A549 (cell line): ENCODE data around the gene CRACDL. TPM values are rescaled to one million over a fixed set of nuclear protein-coding genes. Genes with fewer than 3 reads are reported as not detected.

Experiments
- ATAC-seq, 2 experiments: fragments of 200-7000 bp in 1 of 2; fragments of >200 bp in 1 of 2; cut with Nextera tagmentation in 1 of 2; cut with Tn5 transposase in 1 of 2; 3 replicates each; pipeline versions ENCODE4 v1.8.0 to v1.9.1; 2018 to 2020; ENCODE audit warnings: mild to moderate bottlenecking in 1 of 2, moderate library complexity in 1 of 2
- CTCF ChIA-PET: fragments of 300-600 bp; sonication (Branson Sonifier 250); formaldehyde crosslinking; extraction: SDS; loops from one replicate; lab custom pipeline; 2021; ENCODE audit warnings: antibody characterized with exemption, inconsistent platforms; lab: Yijun Ruan, JAX
- POLR2A ChIA-PET: fragments of 350-600 bp; formaldehyde crosslinking; extraction: SDS; loops from one replicate; lab custom pipeline; 2021; ENCODE audit warnings: antibody characterized with exemption, inconsistent platforms; lab: Yijun Ruan, JAX
- DNase-seq, 2 experiments: peaks; one replicate each; pipeline versions ENCODE4 v3.0.0 to v3.0.0-alpha.2; 2011 to 2016; ENCODE audit warnings: low read depth in 1 of 2, low spot score in 1 of 2
- FAIRE-seq: peaks from 2 replicates; lab custom pipeline; 2011; peaks lifted over from hg19 to GRCh38; lab: Jason Lieb, UNC
- H3K27ac ChIP-seq, 2 experiments: fragments of >200 bp; sonication (Bioruptor Twin); formaldehyde crosslinking; 3 replicates each; pipeline ENCODE4 v1.5.1; 2016 to 2017
- H3K4me1 ChIP-seq: fragments of >200 bp; sonication (Bioruptor Twin); formaldehyde crosslinking; 3 replicates; pipeline ENCODE4 v1.6.1; 2016
- H3K4me2 ChIP-seq: fragments of >200 bp; sonication (Bioruptor Twin); formaldehyde crosslinking; 3 replicates; pipeline ENCODE4 v1.6.1; 2016
- H3K4me3 ChIP-seq: fragments of >200 bp; sonication (Bioruptor Twin); formaldehyde crosslinking; 3 replicates; pipeline ENCODE4 v1.5.1; 2016
- H3K9me3 ChIP-seq: fragments of >200 bp; sonication (Bioruptor Twin); formaldehyde crosslinking; 3 replicates; pipeline ENCODE4 v1.6.1; 2016
- BCL3 ChIP-seq: fragments of >200 bp; sonication (Bioruptor Twin); formaldehyde crosslinking; IDR thresholded peaks from 3 replicates; pipeline ENCODE4 v1.6.1; 2016
- CBX2 ChIP-seq: fragments of 200-600 bp; sonication (generic); IDR thresholded peaks from 2 replicates; pipeline ENCODE4 v1.6.1; 2016; ENCODE audit warnings: low read depth, mild to moderate bottlenecking, borderline replicate concordance
- CHD4 ChIP-seq: fragments of 200-600 bp; sonication (generic); IDR thresholded peaks from 2 replicates; pipeline ENCODE4 v1.6.1; 2016; ENCODE audit warnings: antibody characterized with exemption, mild to moderate bottlenecking, borderline replicate concordance
- CTCF ChIP-seq: fragments of >200 bp; sonication (Bioruptor Twin); formaldehyde crosslinking; IDR thresholded peaks from 3 replicates; pipeline ENCODE4 v1.5.1; 2016
- ELK1 ChIP-seq: fragments of 150-350 bp; IDR thresholded peaks from 2 replicates; pipeline ENCODE4 v1.6.1; 2014; ENCODE audit warnings: low read depth, mild to moderate bottlenecking, low read length
- EP300 ChIP-seq, 2 experiments: fragments of >200 bp; sonication (Bioruptor Twin); formaldehyde crosslinking; IDR thresholded peaks; 2 replicates in 1 of 2; 3 replicates in 1 of 2; pipeline ENCODE4 v1.6.1; 2016 to 2017
- HOXB5 ChIP-seq: fragments of 250-450 bp; sonication (Bioruptor Pico); IDR thresholded peaks from 2 replicates; pipeline ENCODE4 v1.5.0; 2020; ENCODE audit warnings: mild to moderate bottlenecking, moderate library complexity
- MAFK ChIP-seq: fragments of 450-650 bp; IDR thresholded peaks from 2 replicates; pipeline ENCODE4 v1.6.1; 2014; ENCODE audit not compliant: partially characterized antibody
- NPAS2 ChIP-seq: fragments of 250-450 bp; sonication (Bioruptor Pico); IDR thresholded peaks from 2 replicates; pipeline ENCODE4 v1.8.0; 2022; ENCODE audit warnings: mild to moderate bottlenecking, moderate library complexity, borderline replicate concordance
- NR3C1 ChIP-seq: fragments of >200 bp; sonication (Bioruptor Twin); formaldehyde crosslinking; IDR thresholded peaks from 3 replicates; pipeline ENCODE4 v1.6.1; 2017
- RARB ChIP-seq: fragments of 250-450 bp; sonication (Bioruptor Pico); IDR thresholded peaks from 2 replicates; pipeline ENCODE4 v1.8.0; 2021; ENCODE audit warnings: mild to moderate bottlenecking, moderate library complexity
- RCOR1 ChIP-seq: fragments of 150-350 bp; IDR thresholded peaks from 2 replicates; pipeline ENCODE4 v1.6.1; 2014; ENCODE audit warnings: antibody characterized with exemption, low read length, low read depth
- TFCP2L1 ChIP-seq: fragments of 250-450 bp; sonication (Bioruptor Pico); IDR thresholded peaks from 2 replicates; pipeline ENCODE4 v1.5.0; 2021; ENCODE audit warnings: mild to moderate bottlenecking
- ZFP36 ChIP-seq: fragments of 450-650 bp; IDR thresholded peaks from 2 replicates; pipeline ENCODE4 v1.6.1; 2014; ENCODE audit warnings: borderline replicate concordance; ENCODE audit not compliant: partially characterized antibody
- ZNF302 ChIP-seq: fragments of 250-450 bp; sonication (Bioruptor Pico); IDR thresholded peaks from 2 replicates; pipeline ENCODE4 v1.9.0; 2021; ENCODE audit warnings: inconsistent platforms, mild to moderate bottlenecking, moderate library complexity
- WGBS: methylation state at CpG from one replicate; pipeline ENCODE4 v1.1.6; 2017; ENCODE audit errors: missing lambda C conversion rate; 5-methylcytosine and 5-hydroxymethylcytosine counted together
- polyA plus RNA-seq, 4 experiments: library from polyadenylated mRNA; depleted of rRNA in 3 of 4; stranded (reverse); fragments of >200 nt; fragmentation: RNase III in 1 of 4; extraction: RNeasy Plus Mini Kit Qiagen cat#74134 plus additional on column Dnase treatment in 1 of 4; gene quantifications; 2 replicates in 3 of 4; 3 replicates in 1 of 4; pipeline ENCODE4 v1.2.3, GENCODE V29; 2011 to 2017

Gene CRACDL
- polyA plus RNA-seq, 2 of the 4 experiments (the other 2 are of a cell fraction), result 0.21 to 0.36 TPM

- TF ChIP-seq ELK1 (no peak), CTCF (no peak), CHD4 (no peak), ZFP36 (no peak), HOXB5 (CRISPR knock-in tag) (no peak), CBX2 (no peak), BCL3 (no peak)
- TF ChIP-seq, all 56 proteins: peak for 0
Observed at GRCh38 chr2:98896416-98896815, 39.6 kb downstream of the CRACDL start (continued).

- ChIA-PET POLR2A (no interaction called here), CTCF (interaction anchor here (0.6 kb wide), 1 partner anchor 26 kb away, joined by 3 read pairs; no protein-coding TSS in a partner anchor)
- no peak for DNase-seq
- Histone ChIP-seq H3K4me2 (no peak overlapping the region), H3K9me3 (no peaks in the 10 kb centered on the region), H3K4me1 (no peaks in the 10 kb centered on the region), H3K4me3 (no peak overlapping the region), H3K27ac (no peak overlapping the region)
- WGBS, result 67% methylated on average over 9 of the region's 9 CpGs
- no peak for TF ChIP-seq EP300 (IDR thresholded peaks at IDR 0.05)
- TF ChIP-seq NPAS2, result no peak
- no peak for TF ChIP-seq MAFK
- no peak for TF ChIP-seq RARB (CRISPR knock-in tag)
- TF ChIP-seq TFCP2L1 (CRISPR knock-in tag), result no peak
- no peak for TF ChIP-seq RCOR1
- FAIRE-seq, result no peak
- no peak for ATAC-seq
Observed at GRCh38 chr2:98895901-98896300, 40.1 kb downstream of the CRACDL start.

GRCh38 chr2:98895221-98895620, 40.8 kb downstream of the CRACDL start:
- no peak for DNase-seq
- CTCF ChIA-PET, result no interaction called here
- Histone ChIP-seq H3K4me1 (no peaks in the 10 kb centered on the region), H3K27ac (no peak overlapping the region), H3K9me3 (no peaks in the 10 kb centered on the region), H3K4me2 (no peak overlapping the region), H3K4me3 (no peak overlapping the region)
- FAIRE-seq, result no peak
- ATAC-seq, result no peak
- WGBS, result 79% methylated on average over 7 of the region's 7 CpGs
- POLR2A ChIA-PET, result no interaction called here
- no peak for TF ChIP-seq ZNF302 (CRISPR knock-in tag)
- TF ChIP-seq, all 56 proteins: peak for 0

- Histone ChIP-seq H3K9me3 (no peaks in the 10 kb centered on the region), H3K4me2 (no peak overlapping the region), H3K27ac (no peak overlapping the region), H3K4me3 (no peak overlapping the region)
- DNase-seq (no peak), FAIRE-seq (no peak)
- no peak for TF ChIP-seq NR3C1
- TF ChIP-seq, all 56 proteins: peak for 0
- no peaks in the 10 kb centered on the region for H3K4me1 ChIP-seq
- POLR2A ChIA-PET, result no interaction called here
- WGBS, result 73% methylated on average over 11 of the region's 11 CpGs
- ATAC-seq, result no peak
- CTCF ChIA-PET, result interaction anchor here (0.6 kb wide), 1 partner anchor 58 kb away, joined by 4 read pairs; no protein-coding TSS in a partner anchor
Observed at GRCh38 chr2:98894331-98895000, 41.6 kb downstream of the CRACDL start.
